Peyer's patch (tissue), 4 donors: ENCODE results near the gene ZSCAN10. TPM values are rescaled to one million over a fixed set of nuclear protein-coding genes. Genes with fewer than 3 reads are reported as not detected.

Experiments used
- DNase-seq, 3 donors: peaks; one replicate each; pipeline ENCODE4 v3.0.0-alpha.2; 2017 to 2019
- H3K27ac ChIP-seq, 4 donors: fragments of 200-600 bp; sonication (generic); one replicate each; pipeline ENCODE4 v1.5.1; 2016 to 2019
- H3K27me3 ChIP-seq, 2 donors: fragments of 200-600 bp; sonication (generic); one replicate each; pipeline ENCODE4 v1.5.1; 2019
- H3K36me3 ChIP-seq, 3 donors: fragments of 200-600 bp; sonication (generic); one replicate each; pipeline ENCODE4 v1.5.1; 2016 to 2019
- H3K4me1 ChIP-seq, 4 donors: fragments of 200-600 bp; sonication (generic); one replicate each; pipeline ENCODE4 v1.5.1; 2016 to 2019
- H3K4me3 ChIP-seq, 4 donors: fragments of 200-600 bp; sonication (generic); 1 replicate in 3 of 4; 2 replicates in 1 of 4; pipeline ENCODE4 v1.5.1; 2016 to 2019; ENCODE audit warnings: mild to moderate bottlenecking in 1 of 4
- H3K9me3 ChIP-seq, 4 donors: fragments of 200-600 bp; sonication (generic); one replicate each; pipeline ENCODE4 v1.5.1; 2016 to 2019; ENCODE audit warnings: mild to moderate bottlenecking in 1 of 4
- CTCF ChIP-seq, 6 experiments: fragments of 450-650 bp in 4 of 6; fragments of 200-600 bp in 2 of 6; sonication (generic) in 1 of 6; IDR thresholded peaks; one replicate each; pipeline ENCODE4 v1.5.1; 2017 to 2019; ENCODE audit warnings: antibody characterized with exemption in 6 of 6, mild to moderate bottlenecking in 3 of 6, moderate library complexity in 1 of 6
- POLR2A ChIP-seq, 2 donors: fragments of 450-650 bp; IDR thresholded peaks; one replicate each; pipeline ENCODE4 v1.5.1; 2017; ENCODE audit warnings: antibody characterized with exemption in 2 of 2, mild to moderate bottlenecking in 2 of 2, moderate library complexity in 2 of 2
- total RNA-seq, 4 donors: library from RNA; depleted of rRNA; stranded (reverse); fragments of >200 nt; gene quantifications; one replicate each; pipeline ENCODE4 v1.1.0, GENCODE V29; 2016

ZSCAN10 gene
- total RNA-seq, 4 donors from 2014 or later = not detected

GRCh38 chr16:3099732-3100499, 822 bp upstream of the ZSCAN10 start:
- peak; percentile 97 to 99 (median 98) for DNase-seq
- Histone ChIP-seq H3K4me1 (peaks cover 0 to 14% (median 3%) of the 10 kb centered on the region in 4 donors), H3K27me3 (no peaks in the 10 kb centered on the region), H3K36me3 (no peaks in the 10 kb centered on the region), H3K9me3 (no peaks in the 10 kb centered on the region), H3K4me3 (peak overlapping the region; percentile 5 to 38 (median 22)), H3K27ac (peak overlapping the region in 1 of 4 donors; percentile 27)
- TF ChIP-seq POLR2A (IDR thresholded peaks at IDR 0.05) (no peak), CTCF (IDR thresholded peaks at IDR 0.05) (no peak)

GRCh38 chr16:3099395-3099731, 269 bp upstream of the ZSCAN10 start:
- Histone ChIP-seq H3K27ac (no peak overlapping the region), H3K9me3 (no peaks in the 10 kb centered on the region), H3K27me3 (no peaks in the 10 kb centered on the region), H3K4me1 (peaks cover 0 to 14% (median 3%) of the 10 kb centered on the region in 4 donors), H3K36me3 (no peaks in the 10 kb centered on the region), H3K4me3 (no peak overlapping the region)
- no peak for DNase-seq
- TF ChIP-seq POLR2A (IDR thresholded peaks at IDR 0.05) (no peak), CTCF (IDR thresholded peaks at IDR 0.05) (no peak)

- H3K4me1 ChIP-seq = peaks cover 0 to 14% (median 3%) of the 10 kb centered on the region in 4 donors
- no peak overlapping the region for H3K4me3 ChIP-seq
- DNase-seq = no peak
- no peaks in the 10 kb centered on the region for H3K27me3 ChIP-seq
- TF ChIP-seq CTCF (IDR thresholded peaks at IDR 0.05) = no peak
- no peak for TF ChIP-seq POLR2A (IDR thresholded peaks at IDR 0.05)
- no peaks in the 10 kb centered on the region for H3K36me3 ChIP-seq
- H3K27ac ChIP-seq = no peak overlapping the region
- H3K9me3 ChIP-seq = no peaks in the 10 kb centered on the region
These were observed 1.8 kb downstream of the ZSCAN10 start for GRCh38 chr16:3097266-3097665.

GRCh38 chr16:3096362-3096761, 2.7 kb downstream of the ZSCAN10 start:
- Histone ChIP-seq H3K4me1 (peaks cover 0 to 14% (median 3%) of the 10 kb centered on the region in 4 donors), H3K36me3 (no peaks in the 10 kb centered on the region), H3K9me3 (no peaks in the 10 kb centered on the region), H3K4me3 (no peak overlapping the region), H3K27me3 (no peaks in the 10 kb centered on the region), H3K27ac (no peak overlapping the region)
- TF ChIP-seq POLR2A (IDR thresholded peaks at IDR 0.05) (no peak), CTCF (IDR thresholded peaks at IDR 0.05) (no peak)
- DNase-seq = no peak

- no peaks in the 10 kb centered on the region for H3K9me3 ChIP-seq
- DNase-seq = peak in 2 of 3 donors; percentile 76 to 82
- no peak overlapping the region for H3K4me3 ChIP-seq
- H3K4me1 ChIP-seq = peaks cover 0 to 10% (median 3%) of the 10 kb centered on the region in 4 donors
- no peaks in the 10 kb centered on the region for H3K27me3 ChIP-seq
- TF ChIP-seq POLR2A (IDR thresholded peaks at IDR 0.05) (no peak), CTCF (IDR thresholded peaks at IDR 0.05) (peak; percentile 23 to 42 (median 33))
- no peaks in the 10 kb centered on the region for H3K36me3 ChIP-seq
- H3K27ac ChIP-seq = peak overlapping the region in 1 of 4 donors; percentile 17
These were observed 3.2 kb downstream of the ZSCAN10 start for GRCh38 chr16:3095869-3096268.
